IMR-90 (cell line): ENCODE measurements around the gene PILRA. TPM values are rescaled to one million over a fixed set of nuclear protein-coding genes. Genes with fewer than 3 reads are reported as not detected.

Source experiments
- ATAC-seq: fragments of 200-7000 bp; cut with Tn5 transposase; 2 replicates; pipeline ENCODE4 v1.9.1; 2020; ENCODE audit warnings: low read depth, mild to moderate bottlenecking, moderate library complexity
- BruUV-seq: library from RNA; stranded (reverse); fragments of 400-500 nt; replicated peaks from 2 replicates; lab custom pipeline; 2021; lab: Mats Ljungman, UMichigan
- CTCF ChIA-PET: fragments of 300-600 bp; formaldehyde crosslinking; extraction: SDS; loops from one replicate; lab custom pipeline; 2021; ENCODE audit warnings: antibody characterized with exemption; lab: Yijun Ruan, JAX
- POLR2A ChIA-PET: fragments of 300-600 bp; sonication (Branson Sonifier 250); formaldehyde crosslinking; loops from one replicate; lab custom pipeline; 2022; ENCODE audit warnings: antibody characterized with exemption; ENCODE audit not compliant: unreplicated experiment; lab: Charles Lee
- DNase-seq: peaks from one replicate; pipeline ENCODE4 v3.0.0; 2013
- H2AFZ ChIP-seq: replicated peaks from 2 replicates; pipeline ENCODE3; 2013; ENCODE audit warnings: low read length, mild to moderate bottlenecking; ENCODE audit not compliant: poor library complexity
- H2AK5ac ChIP-seq: 2 replicates; pipeline ENCODE4 v1.6.1; 2013; ENCODE audit warnings: low read depth, low read length, inconsistent platforms
- H2AK9ac ChIP-seq: replicated peaks from 2 replicates; pipeline ENCODE3; 2013; ENCODE audit warnings: mild to moderate bottlenecking, low read depth, low read length, moderate library complexity; ENCODE audit not compliant: poor library complexity
- H2BK120ac ChIP-seq: 2 replicates; pipeline ENCODE4 v1.6.1; 2013; ENCODE audit warnings: low read depth, low read length, inconsistent platforms
- H2BK15ac ChIP-seq: 3 replicates; pipeline ENCODE4 v1.6.1; 2013; ENCODE audit warnings: low read depth, low read length, inconsistent platforms
- H2BK20ac ChIP-seq: 2 replicates; pipeline ENCODE4 v1.6.1; 2013; ENCODE audit warnings: low read depth, mild to moderate bottlenecking, inconsistent platforms, low read length, moderate library complexity
- H2BK5ac ChIP-seq: 2 replicates; pipeline ENCODE4 v1.6.1; 2013; ENCODE audit warnings: mild to moderate bottlenecking, low read depth, low read length, inconsistent platforms; ENCODE audit not compliant: poor library complexity, severe bottlenecking
- H3K14ac ChIP-seq: replicated peaks from 2 replicates; pipeline ENCODE4 v1.6.1; 2013; ENCODE audit warnings: low read depth, low read length, inconsistent platforms
- H3K18ac ChIP-seq: 2 replicates; pipeline ENCODE4 v1.6.1; 2013; ENCODE audit warnings: low read depth, low read length, control low read depth
- H3K23ac ChIP-seq: 2 replicates; pipeline ENCODE4 v1.6.1; 2013; ENCODE audit warnings: low read depth, low read length, inconsistent platforms
- H3K27ac ChIP-seq: 2 replicates; pipeline ENCODE4 v1.5.1; 2013; ENCODE audit warnings: mild to moderate bottlenecking, control low read depth, low read length; ENCODE audit not compliant: insufficient read depth
- H3K27me3 ChIP-seq: 2 replicates; pipeline ENCODE4 v1.6.1; 2013; ENCODE audit warnings: low read length; ENCODE audit not compliant: control insufficient read depth, insufficient read depth
- H3K36me3 ChIP-seq: 2 replicates; pipeline ENCODE4 v1.6.1; 2013; ENCODE audit warnings: low read length, mixed read lengths; ENCODE audit not compliant: control insufficient read depth, insufficient read depth
- H3K4ac ChIP-seq: 2 replicates; pipeline ENCODE4 v1.6.1; 2013; ENCODE audit warnings: low read depth, low read length, inconsistent platforms
- H3K4me1 ChIP-seq: 2 replicates; pipeline ENCODE4 v1.6.1; 2013; ENCODE audit warnings: low read length, mixed read lengths; ENCODE audit not compliant: control insufficient read depth, insufficient read depth
- H3K4me2 ChIP-seq: 2 replicates; pipeline ENCODE4 v1.6.1; 2013; ENCODE audit warnings: low read depth, mild to moderate bottlenecking, control low read depth, low read length, moderate library complexity
- H3K4me3 ChIP-seq: 2 replicates; pipeline ENCODE4 v1.5.1; 2013; ENCODE audit warnings: low read depth, mild to moderate bottlenecking, control low read depth, low read length, moderate library complexity; ENCODE audit not compliant: insufficient read depth
- H3K56ac ChIP-seq: 2 replicates; pipeline ENCODE4 v1.6.1; 2013; ENCODE audit warnings: low read length, inconsistent platforms; ENCODE audit not compliant: insufficient read depth; ENCODE audit errors: extremely low read depth
- H3K79me1 ChIP-seq, 2 experiments: 2 replicates each; pipeline ENCODE4 v1.6.1; 2013; ENCODE audit warnings: low read length in 2 of 2, inconsistent platforms in 1 of 2, low read depth in 1 of 2
- H3K9ac ChIP-seq: 2 replicates; pipeline ENCODE4 v1.6.1; 2013; ENCODE audit warnings: low read depth, low read length, control low read depth
- H3K9me1 ChIP-seq: 2 replicates; pipeline ENCODE4 v1.6.1; 2013; ENCODE audit warnings: low read length, inconsistent platforms; ENCODE audit not compliant: insufficient read depth
- H3K9me3 ChIP-seq: 2 replicates; pipeline ENCODE4 v1.6.1; 2013; ENCODE audit warnings: low read length; ENCODE audit not compliant: control insufficient read depth, insufficient read depth
- H4K20me1 ChIP-seq: 2 replicates; pipeline ENCODE4 v1.6.1; 2013; ENCODE audit warnings: low read length, inconsistent platforms; ENCODE audit not compliant: insufficient read depth
- H4K5ac ChIP-seq: 2 replicates; pipeline ENCODE4 v1.6.1; 2013; ENCODE audit warnings: mild to moderate bottlenecking, low read depth, low read length, control low read depth
- H4K8ac ChIP-seq, 2 experiments: 2 replicates each; pipeline ENCODE4 v1.6.1; 2013; ENCODE audit warnings: low read depth in 2 of 2, low read length in 2 of 2, control low read depth in 1 of 2, inconsistent platforms in 1 of 2
- H4K91ac ChIP-seq: 2 replicates; pipeline ENCODE4 v1.6.1; 2013; ENCODE audit warnings: low read depth, low read length, inconsistent platforms; ENCODE audit not compliant: insufficient read depth
- BHLHE40 ChIP-seq: fragments of 150-350 bp; IDR thresholded peaks from 2 replicates; pipeline ENCODE4 v1.6.1; 2016; ENCODE audit warnings: mild to moderate bottlenecking, low read depth, low read length
- CEBPB ChIP-seq: IDR thresholded peaks from 2 replicates; pipeline ENCODE4 v1.6.1; 2012; ENCODE audit warnings: low read depth, low read length, improper control_type of control experiment
- CHD1 ChIP-seq: IDR thresholded peaks from 2 replicates; pipeline ENCODE4 v1.6.1; 2012; ENCODE audit warnings: low read depth, low read length, improper control_type of control experiment
- FOS ChIP-seq: fragments of 150-350 bp; IDR thresholded peaks from 2 replicates; pipeline ENCODE4 v1.6.1; 2016; ENCODE audit warnings: low read depth, low read length
- MAFK ChIP-seq: IDR thresholded peaks from 2 replicates; pipeline ENCODE4 v1.6.1; 2012; ENCODE audit warnings: low read depth, low read length, improper control_type of control experiment
- MAZ ChIP-seq: IDR thresholded peaks from 2 replicates; pipeline ENCODE4 v1.6.1; 2012; ENCODE audit warnings: low read depth, mild to moderate bottlenecking, low read length, improper control_type of control experiment, moderate library complexity, borderline replicate concordance
- MXI1 ChIP-seq: IDR thresholded peaks from 2 replicates; pipeline ENCODE4 v1.6.1; 2012; ENCODE audit warnings: low read depth, mild to moderate bottlenecking, low read length, moderate library complexity, borderline replicate concordance
- NFE2L2 ChIP-seq: fragments of 150-350 bp; IDR thresholded peaks from 2 replicates; pipeline ENCODE4 v1.6.1; 2016; ENCODE audit warnings: low read depth, mild to moderate bottlenecking, low read length
- POLR2A ChIP-seq: IDR thresholded peaks from 2 replicates; pipeline ENCODE4 v1.6.1; 2012; ENCODE audit warnings: mild to moderate bottlenecking, low read depth, low read length
- RAD21 ChIP-seq: IDR thresholded peaks from 2 replicates; pipeline ENCODE4 v1.6.1; 2012; ENCODE audit warnings: low read length, improper control_type of control experiment
- RCOR1 ChIP-seq: IDR thresholded peaks from 2 replicates; pipeline ENCODE4 v1.6.1; 2012; ENCODE audit warnings: mild to moderate bottlenecking, low read length, improper control_type of control experiment; ENCODE audit not compliant: insufficient replicate concordance
- RFX5 ChIP-seq: IDR thresholded peaks from 2 replicates; pipeline ENCODE4 v1.8.0; 2012; ENCODE audit warnings: low read depth, mild to moderate bottlenecking, low read length, moderate library complexity
- SMC3 ChIP-seq: fragments of 150-350 bp; IDR thresholded peaks from 2 replicates; pipeline ENCODE4 v1.6.1; 2016; ENCODE audit warnings: low read depth, mild to moderate bottlenecking, antibody characterized with exemption, low read length, moderate library complexity
- dilution Hi-C: fragments of 300-500 bp; cut with HindIII; formaldehyde crosslinking; loops from one replicate; pipeline ENCODE4 v1.14.3; 2018; ENCODE audit warnings: low sequenced_read_pairs; ENCODE audit not compliant: unreplicated experiment
- in situ Hi-C: fragments of 300-500 bp; cut with MboI; formaldehyde crosslinking; loops from 3 replicates; pipeline ENCODE4 v1.14.3; 2019; ENCODE audit warnings: low sequenced_read_pairs, inconsistent platforms, mixed read lengths
- intact Hi-C: fragments of 100-400 bp; cut with micrococcal nuclease; formaldehyde crosslinking; loops from 2 replicates; pipeline ENCODE4 v1.10.0; 2022
- polyA plus RNA-seq, 3 experiments: library from polyadenylated mRNA; depleted of rRNA; stranded (reverse); fragments of >200 nt; gene quantifications; 2 replicates each; pipeline ENCODE4 v1.2.3, GENCODE V29; 2012; ENCODE audit warnings: low replicate concordance in 1 of 3
- total RNA-seq: library from RNA; depleted of rRNA; stranded (reverse); fragments of >200 nt; gene quantifications from 2 replicates; pipeline ENCODE4 v1.2.3, GENCODE V29; 2012
- TF ChIP-seq, protein P1 (sequence below): fragments of 150-350 bp; IDR thresholded peaks from 2 replicates; pipeline ENCODE4 v1.6.1; 2017; ENCODE audit warnings: mild to moderate bottlenecking, antibody characterized with exemption, low read length, low read depth
- TF ChIP-seq, protein P2 (sequence below): fragments of 150-350 bp; IDR thresholded peaks from 2 replicates; pipeline ENCODE4 v1.6.1; 2016; ENCODE audit warnings: low read depth, mild to moderate bottlenecking, low read length, moderate library complexity, borderline replicate concordance
- TF ChIP-seq, protein P3 (sequence below): conservative IDR thresholded peaks from 2 replicates; pipeline ENCODE4 v1.5.1; 2012; ENCODE audit warnings: mild to moderate bottlenecking, low read depth, low read length, improper control_type of control experiment

Gene PILRA
- total and polyA plus RNA-seq, 2 of the 4 experiments (the other 2 are of a cell fraction) = 0.56 TPM; not detected in 1

DNA sequence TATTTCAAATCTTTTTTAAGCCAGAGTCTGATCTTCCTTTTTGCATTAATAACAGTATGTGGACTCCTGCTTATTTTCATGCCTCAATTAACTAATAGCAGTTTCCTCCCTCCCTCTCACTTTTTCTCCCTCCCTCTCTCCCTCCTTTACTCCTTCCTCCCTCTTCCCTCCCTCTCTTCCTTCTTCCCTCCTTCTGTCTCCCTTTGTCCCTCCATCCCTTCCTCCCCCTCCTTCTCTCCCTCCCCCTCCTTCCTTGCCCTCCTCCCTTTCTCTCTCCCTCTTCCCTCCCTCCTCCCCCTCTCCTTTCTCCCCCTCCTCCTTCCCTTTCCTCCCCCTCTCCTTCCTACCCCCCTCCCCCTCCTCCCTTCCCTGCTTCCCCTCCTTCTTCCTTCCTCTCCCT, 53.2 kb downstream of the PILRA start:
- H3K18ac ChIP-seq = no peak overlapping the region
- H3K9me3 ChIP-seq = no peaks in the 10 kb centered on the region
- H3K14ac ChIP-seq = no peak overlapping the region
- peaks cover 10% of the 10 kb centered on the region for H4K20me1 ChIP-seq
- no peak overlapping the region for H3K4ac ChIP-seq
- TF ChIP-seq NFE2L2 = no peak
- TF ChIP-seq, protein P1, sequence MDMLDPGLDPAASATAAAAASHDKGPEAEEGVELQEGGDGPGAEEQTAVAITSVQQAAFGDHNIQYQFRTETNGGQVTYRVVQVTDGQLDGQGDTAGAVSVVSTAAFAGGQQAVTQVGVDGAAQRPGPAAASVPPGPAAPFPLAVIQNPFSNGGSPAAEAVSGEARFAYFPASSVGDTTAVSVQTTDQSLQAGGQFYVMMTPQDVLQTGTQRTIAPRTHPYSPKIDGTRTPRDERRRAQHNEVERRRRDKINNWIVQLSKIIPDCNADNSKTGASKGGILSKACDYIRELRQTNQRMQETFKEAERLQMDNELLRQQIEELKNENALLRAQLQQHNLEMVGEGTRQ = no peak
- TF ChIP-seq MAZ = no peak
- no peak for TF ChIP-seq FOS
- no peak for TF ChIP-seq CHD1
- no peak for TF ChIP-seq RFX5
- TF ChIP-seq BHLHE40 = no peak
- no peak for TF ChIP-seq MXI1
- no peak for TF ChIP-seq CEBPB
- no peak for TF ChIP-seq RCOR1
- no peak for TF ChIP-seq RAD21
- TF ChIP-seq MAFK = no peak
- no peak for TF ChIP-seq POLR2A
- TF ChIP-seq, protein P2, sequence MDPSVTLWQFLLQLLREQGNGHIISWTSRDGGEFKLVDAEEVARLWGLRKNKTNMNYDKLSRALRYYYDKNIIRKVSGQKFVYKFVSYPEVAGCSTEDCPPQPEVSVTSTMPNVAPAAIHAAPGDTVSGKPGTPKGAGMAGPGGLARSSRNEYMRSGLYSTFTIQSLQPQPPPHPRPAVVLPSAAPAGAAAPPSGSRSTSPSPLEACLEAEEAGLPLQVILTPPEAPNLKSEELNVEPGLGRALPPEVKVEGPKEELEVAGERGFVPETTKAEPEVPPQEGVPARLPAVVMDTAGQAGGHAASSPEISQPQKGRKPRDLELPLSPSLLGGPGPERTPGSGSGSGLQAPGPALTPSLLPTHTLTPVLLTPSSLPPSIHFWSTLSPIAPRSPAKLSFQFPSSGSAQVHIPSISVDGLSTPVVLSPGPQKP = no peak
- TF ChIP-seq, protein P3, sequence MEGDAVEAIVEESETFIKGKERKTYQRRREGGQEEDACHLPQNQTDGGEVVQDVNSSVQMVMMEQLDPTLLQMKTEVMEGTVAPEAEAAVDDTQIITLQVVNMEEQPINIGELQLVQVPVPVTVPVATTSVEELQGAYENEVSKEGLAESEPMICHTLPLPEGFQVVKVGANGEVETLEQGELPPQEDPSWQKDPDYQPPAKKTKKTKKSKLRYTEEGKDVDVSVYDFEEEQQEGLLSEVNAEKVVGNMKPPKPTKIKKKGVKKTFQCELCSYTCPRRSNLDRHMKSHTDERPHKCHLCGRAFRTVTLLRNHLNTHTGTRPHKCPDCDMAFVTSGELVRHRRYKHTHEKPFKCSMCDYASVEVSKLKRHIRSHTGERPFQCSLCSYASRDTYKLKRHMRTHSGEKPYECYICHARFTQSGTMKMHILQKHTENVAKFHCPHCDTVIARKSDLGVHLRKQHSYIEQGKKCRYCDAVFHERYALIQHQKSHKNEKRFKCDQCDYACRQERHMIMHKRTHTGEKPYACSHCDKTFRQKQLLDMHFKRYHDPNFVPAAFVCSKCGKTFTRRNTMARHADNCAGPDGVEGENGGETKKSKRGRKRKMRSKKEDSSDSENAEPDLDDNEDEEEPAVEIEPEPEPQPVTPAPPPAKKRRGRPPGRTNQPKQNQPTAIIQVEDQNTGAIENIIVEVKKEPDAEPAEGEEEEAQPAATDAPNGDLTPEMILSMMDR = no peak
- TF ChIP-seq SMC3 = no peak
- no peak overlapping the region for H2BK5ac ChIP-seq
- no peak overlapping the region for H3K56ac ChIP-seq
- intact Hi-C loops = no loop called here
- H2BK15ac ChIP-seq = no peak overlapping the region
- BruUV-seq = no TSS peak
- ATAC-seq = no peak
- H2BK20ac ChIP-seq = no peak overlapping the region
- peaks cover under 1% of the 10 kb centered on the region; the same call in 1 of the 2 replicates for H3K36me3 ChIP-seq
- H2AK5ac ChIP-seq = no peak overlapping the region
- no peak overlapping the region for H3K9ac ChIP-seq
- H3K4me3 ChIP-seq = no peak overlapping the region
- no peak overlapping the region for H4K5ac ChIP-seq
- in situ Hi-C loops = loop anchor here (25.0 kb wide), 1 partner anchor 686 kb away; no protein-coding TSS in a partner anchor
- H3K9me1 ChIP-seq = peaks cover 4% of the 10 kb centered on the region; the same call in 1 of the 2 replicates
- H3K27ac ChIP-seq = no peak overlapping the region
- POLR2A ChIA-PET = no interaction called here
- H4K91ac ChIP-seq = no peak overlapping the region
- no peak overlapping the region for H2BK120ac ChIP-seq
- dilution Hi-C loops = no loop called here
- H3K27me3 ChIP-seq = no peaks in the 10 kb centered on the region
- no peak overlapping the region for H2AFZ ChIP-seq
- H2AK9ac ChIP-seq = no peak overlapping the region
- no peak overlapping the region for H3K4me2 ChIP-seq
- DNase-seq = no peak
- H4K8ac ChIP-seq = no peak overlapping the region
- no peak overlapping the region for H3K23ac ChIP-seq
- CTCF ChIA-PET = interaction anchor here (0.7 kb wide), 1 partner anchor 11 kb away, joined by 4 read pairs; no protein-coding TSS in a partner anchor
- H3K4me1 ChIP-seq = peaks cover 7% of the 10 kb centered on the region; the same call in 1 of the 2 replicates
- H3K79me1 ChIP-seq = peaks cover 0 to 14% of the 10 kb centered on the region in 2 experiments; a peak in 2 of 4 replicates
